Heart left ventricle (tissue), 16 donors: Measurements from ENCODE around the gene NFE2L3. TPM values are rescaled to one million over a fixed set of nuclear protein-coding genes. Genes with fewer than 3 reads are reported as not detected.
"Not testable (repeated sequence)": the region's sequence is repeated elsewhere in the genome, so short reads cannot be mapped to it uniquely, and the experiment has no call there.

Experiments
- ATAC-seq, 4 donors: fragments of 200-7000 bp; cut with Tn5 transposase; one replicate each; pipeline ENCODE4 v1.9.1; 2020 to 2022; ENCODE audit warnings: moderate library complexity in 4 of 4, mild to moderate bottlenecking in 3 of 4, moderate number of reproducible peaks in 1 of 4
- DNase-seq, 5 donors: peaks; one replicate each; pipeline ENCODE4 v3.0.0-alpha.2; 2020
- H3K27ac ChIP-seq, 12 donors: fragments of 200-600 bp; sonication (generic) in 4 of 12; one replicate each; pipeline versions ENCODE4 v1.5.0 to v1.8.0; 2016 to 2022; ENCODE audit warnings: mild to moderate bottlenecking in 2 of 12
- H3K27me3 ChIP-seq, 9 donors: fragments of 200-600 bp; sonication (generic) in 2 of 9; one replicate each; pipeline versions ENCODE4 v1.5.1 to v1.8.0; 2016 to 2022; ENCODE audit warnings: mild to moderate bottlenecking in 3 of 9
- H3K36me3 ChIP-seq, 9 donors: fragments of 200-600 bp; sonication (generic) in 2 of 9; one replicate each; pipeline versions ENCODE4 v1.5.0 to v1.8.0; 2018 to 2022; ENCODE audit warnings: mild to moderate bottlenecking in 2 of 9
- H3K4me1 ChIP-seq, 12 donors: fragments of 200-600 bp; sonication (generic) in 4 of 12; one replicate each; pipeline versions ENCODE4 v1.5.0 to v1.8.0; 2016 to 2022; ENCODE audit warnings: mild to moderate bottlenecking in 3 of 12
- H3K4me3 ChIP-seq, 12 donors: fragments of 200-600 bp; sonication (generic) in 4 of 12; one replicate each; pipeline versions ENCODE4 v1.5.0 to v1.8.0; 2017 to 2022; ENCODE audit warnings: mild to moderate bottlenecking in 9 of 12, moderate library complexity in 4 of 12
- H3K9me3 ChIP-seq, 12 donors: fragments of 200-600 bp; sonication (generic) in 4 of 12; one replicate each; pipeline versions ENCODE4 v1.5.0 to v1.8.0; 2016 to 2022; ENCODE audit warnings: mild to moderate bottlenecking in 1 of 12
- POLR2A ChIP-seq, 2 donors: fragments of 450-650 bp; IDR thresholded peaks; one replicate each; pipeline ENCODE4 v1.6.1; 2017; ENCODE audit warnings: antibody characterized with exemption in 2 of 2, mild to moderate bottlenecking in 2 of 2, moderate library complexity in 2 of 2
- WGBS, 4 donors: extraction: QIAGEN DNeasy Blood & Tissue Kit in 2 of 4; methylation state at CpG; one replicate each; pipeline versions ENCODE4 v1.1.5 to v1.1.7; 2013 to 2018; 5-methylcytosine and 5-hydroxymethylcytosine counted together
- intact Hi-C, 10 donors: fragments of 100-400 bp; cut with DNase I; formaldehyde crosslinking; loops; one replicate each; pipeline versions ENCODE4 v1.11.1 to v1.14.2; 2022
- polyA plus RNA-seq, 2 donors: library from polyadenylated mRNA; stranded (reverse); fragments of 200-250 nt; gene quantifications; one replicate each; pipeline ENCODE4 v1.2.3, GENCODE V29; 2013
- total RNA-seq, 9 donors: library from RNA; depleted of rRNA in 2 of 9; stranded (reverse); fragments of >200 nt in 2 of 9; fragmentation: NEBNext Ultra II Directional in 3 of 9; extraction: Animal tissue kit (Norgen Biotek cat#: 25700) in 3 of 9; gene quantifications; one replicate each; pipeline versions ENCODE4 v1.1.0 to v1.2.4, GENCODE V29; 2016 to 2023
- TF ChIP-seq, protein P1 (sequence below), 12 donors: fragments of 200-600 bp; sonication (generic) in 4 of 12; IDR thresholded peaks; one replicate each; pipeline versions ENCODE4 v1.5.0 to v1.8.0; 2018 to 2022; ENCODE audit warnings: antibody characterized with exemption in 12 of 12, mild to moderate bottlenecking in 5 of 12
- donor health status: ischemic (EF 13 %, LVEDD 7.1; RV severe dilation, severe dysfunction).
- donor health status: healthy with polysubstance abuse.
- donor health status: DM: no; HTN: yes; CAD: no.
- donor health status: DM: no; HTN: no; CAD: no.
- donor health status: ischemic (EF 25% LVEDD 6.9; RV normal size, moderate dysfunction).
- donor health status: ischemic (EF 25% LVEDD 5.7; RV mildly dilated, moderate dysfunction).
- donor health status: healthy.
- donor health status: DM: yes; HTN: yes; CAD: no.
- donor health status: ischemic (EF 35%, LVEDD 5.7; RV mildly dilated, moderate dysfunction).
- donor health status: nonischemic (EF 11% LVEDD 7.7; RV severe dilation, severe dysfunction).
- donor health status: DM: yes; HTN: yes; CAD: no.
- donor health status: PGD.
- donor health status: ischemic (EF 29% LVEDD 5.4; RV normal size, mild dysfunction).
- donor health status: nonischemic (EF 23%, LVEDD 6.1; RV moderate dilation, normal function).

Gene NFE2L3
- total and polyA plus RNA-seq, 11 donors, result 0.75 to 5.6 (median 1.8) TPM

DNA sequence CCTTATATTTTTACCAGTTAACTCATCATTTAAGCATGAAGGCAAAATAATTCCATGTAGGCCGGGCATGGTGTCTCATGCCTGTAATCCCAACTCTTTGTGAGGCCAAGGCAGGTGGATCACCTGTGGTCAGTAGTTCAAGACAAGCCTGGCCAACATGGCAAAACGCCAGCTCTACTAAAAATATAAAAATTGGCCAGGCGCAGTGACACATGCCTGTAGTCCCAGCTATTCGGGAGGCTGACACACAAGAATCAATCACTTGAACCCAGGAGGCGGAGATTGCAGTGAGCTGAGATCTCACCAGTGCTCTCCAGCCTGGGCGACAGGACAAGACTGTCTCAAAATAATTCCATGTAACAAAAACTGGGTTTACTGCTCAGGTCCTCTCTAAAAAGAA is 30.3 kb downstream of the NFE2L3 start:
- peak in 1 of 5 donors; percentile 32 for DNase-seq
- H3K36me3 ChIP-seq, result peaks cover 0 to 37% (median 21%) of the 10 kb centered on the region in 9 donors
- 52 to 62% (median 55%) methylated on average over 6 of the region's 6 CpGs for WGBS, 4 donors

DNA sequence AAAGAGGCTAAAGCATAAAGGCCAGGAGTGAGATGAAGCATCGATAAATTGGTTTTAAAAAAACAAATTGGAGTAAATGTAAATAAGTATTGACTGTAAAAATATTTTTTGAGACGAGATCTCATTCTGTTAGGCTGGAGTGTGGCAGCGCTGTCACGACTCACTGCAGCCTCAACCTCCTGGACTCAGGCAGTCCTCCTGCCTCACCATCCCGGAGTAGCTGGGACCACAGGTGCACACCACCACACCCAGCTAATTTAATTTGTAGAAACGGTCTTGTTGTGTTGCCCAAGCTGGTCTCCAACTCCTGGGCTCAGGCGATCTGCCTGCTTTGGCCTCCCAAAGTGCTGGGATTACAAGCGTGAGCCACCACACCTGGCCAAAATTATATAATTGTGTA is 30.7 kb downstream of the NFE2L3 start:
- peaks cover 0 to 62% (median 19%) of the 10 kb centered on the region in 12 donors for H3K4me1 ChIP-seq
- no peak for DNase-seq
- H3K27me3 ChIP-seq, result no peaks in the 10 kb centered on the region
- 85% methylated on average over 8 of the region's 8 CpGs for WGBS, 4 donors
- H3K9me3 ChIP-seq, result no peaks in the 10 kb centered on the region
- ATAC-seq, result peak in 2 of 4 donors; percentile 5 to 6
- peak overlapping the region in 1 of 12 donors; percentile 52 for H3K27ac ChIP-seq
- no peak overlapping the region for H3K4me3 ChIP-seq
- TF ChIP-seq POLR2A (IDR thresholded peaks at IDR 0.05), result no peak
- TF ChIP-seq, protein P1, sequence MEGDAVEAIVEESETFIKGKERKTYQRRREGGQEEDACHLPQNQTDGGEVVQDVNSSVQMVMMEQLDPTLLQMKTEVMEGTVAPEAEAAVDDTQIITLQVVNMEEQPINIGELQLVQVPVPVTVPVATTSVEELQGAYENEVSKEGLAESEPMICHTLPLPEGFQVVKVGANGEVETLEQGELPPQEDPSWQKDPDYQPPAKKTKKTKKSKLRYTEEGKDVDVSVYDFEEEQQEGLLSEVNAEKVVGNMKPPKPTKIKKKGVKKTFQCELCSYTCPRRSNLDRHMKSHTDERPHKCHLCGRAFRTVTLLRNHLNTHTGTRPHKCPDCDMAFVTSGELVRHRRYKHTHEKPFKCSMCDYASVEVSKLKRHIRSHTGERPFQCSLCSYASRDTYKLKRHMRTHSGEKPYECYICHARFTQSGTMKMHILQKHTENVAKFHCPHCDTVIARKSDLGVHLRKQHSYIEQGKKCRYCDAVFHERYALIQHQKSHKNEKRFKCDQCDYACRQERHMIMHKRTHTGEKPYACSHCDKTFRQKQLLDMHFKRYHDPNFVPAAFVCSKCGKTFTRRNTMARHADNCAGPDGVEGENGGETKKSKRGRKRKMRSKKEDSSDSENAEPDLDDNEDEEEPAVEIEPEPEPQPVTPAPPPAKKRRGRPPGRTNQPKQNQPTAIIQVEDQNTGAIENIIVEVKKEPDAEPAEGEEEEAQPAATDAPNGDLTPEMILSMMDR (IDR thresholded peaks at IDR 0.05), result no peak
- intact Hi-C loops, result no loop called here
- H3K36me3 ChIP-seq, result peaks cover 0 to 41% (median 25%) of the 10 kb centered on the region in 9 donors

More for the DNA sequence above, 30.3 kb downstream of the NFE2L3 start:
- no peak overlapping the region for H3K4me3 ChIP-seq
- no peaks in the 10 kb centered on the region for H3K27me3 ChIP-seq
- intact Hi-C loops, result no loop called here
- peaks cover 0 to 58% (median 19%) of the 10 kb centered on the region in 12 donors for H3K4me1 ChIP-seq
- H3K9me3 ChIP-seq, result no peaks in the 10 kb centered on the region
- TF ChIP-seq POLR2A (IDR thresholded peaks at IDR 0.05), result no peak
- TF ChIP-seq, protein P1 (IDR thresholded peaks at IDR 0.05), result no peak
- peak in 2 of 4 donors; percentile 6 to 10 for ATAC-seq
- H3K27ac ChIP-seq, result peak overlapping the region in 1 of 12 donors; percentile 52

DNA sequence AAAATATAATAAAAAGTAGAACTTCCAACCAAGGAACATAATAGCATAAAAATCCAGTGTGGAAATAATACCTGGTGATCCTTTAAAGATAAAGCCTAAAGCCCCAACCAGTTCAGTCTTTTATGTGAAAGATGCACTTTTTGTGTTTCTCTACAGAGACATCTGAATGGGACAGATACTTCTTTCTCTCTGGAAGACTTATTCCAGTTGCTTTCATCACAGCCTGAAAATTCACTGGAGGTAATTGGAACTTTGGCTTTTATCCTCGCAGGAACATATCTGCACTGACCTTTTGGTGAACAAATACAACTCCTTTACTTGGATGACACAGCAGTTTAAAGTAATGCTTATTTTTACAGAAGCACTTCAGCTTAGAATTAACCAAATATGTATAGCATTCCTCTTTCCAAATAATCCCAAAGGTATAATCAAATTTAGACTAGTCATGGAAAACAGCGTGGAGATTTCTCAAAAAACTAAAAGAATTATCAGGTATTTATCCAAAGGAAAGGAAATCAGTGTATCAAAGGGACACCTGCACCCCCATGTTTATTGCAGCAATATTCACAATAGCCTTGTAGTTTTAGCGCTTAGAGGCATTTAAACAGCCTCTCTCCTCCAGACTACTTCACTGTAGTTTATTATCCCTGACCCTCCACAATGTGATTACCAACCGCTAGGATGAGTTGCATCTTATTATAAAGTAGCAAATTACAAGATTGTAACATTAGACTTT is 31.7 kb downstream of the NFE2L3 start:
- TF ChIP-seq, protein P1 (IDR thresholded peaks at IDR 0.05), result no peak
- TF ChIP-seq POLR2A (IDR thresholded peaks at IDR 0.05), result no peak
- ATAC-seq, result no peak

DNA sequence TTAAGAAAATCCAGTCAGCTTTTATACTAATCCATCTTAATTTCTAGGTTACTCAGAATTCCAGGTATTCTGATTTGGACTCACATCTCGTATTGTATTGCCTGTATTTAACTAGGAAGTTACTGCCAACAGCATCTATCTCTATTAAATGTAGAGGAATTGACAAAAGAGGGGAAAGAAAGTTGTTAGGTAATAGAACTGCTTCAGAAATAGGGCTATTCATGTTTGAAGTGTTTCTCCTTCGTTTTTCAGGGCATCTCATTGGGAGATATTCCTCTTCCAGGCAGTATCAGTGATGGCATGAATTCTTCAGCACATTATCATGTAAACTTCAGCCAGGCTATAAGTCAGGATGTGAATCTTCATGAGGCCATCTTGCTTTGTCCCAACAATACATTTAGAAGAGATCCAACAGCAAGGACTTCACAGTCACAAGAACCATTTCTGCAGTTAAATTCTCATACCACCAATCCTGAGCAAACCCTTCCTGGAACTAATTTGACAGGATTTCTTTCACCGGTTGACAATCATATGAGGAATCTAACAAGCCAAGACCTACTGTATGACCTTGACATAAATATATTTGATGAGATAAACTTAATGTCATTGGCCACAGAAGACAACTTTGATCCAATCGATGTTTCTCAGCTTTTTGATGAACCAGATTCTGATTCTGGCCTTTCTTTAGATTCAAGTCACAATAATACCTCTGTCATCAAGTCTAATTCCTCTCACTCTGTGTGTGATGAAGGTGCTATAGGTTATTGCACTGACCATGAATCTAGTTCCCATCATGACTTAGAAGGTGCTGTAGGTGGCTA is 32.5 kb downstream of the NFE2L3 start:
- peaks cover 0 to 59% (median 43%) of the 10 kb centered on the region in 9 donors for H3K36me3 ChIP-seq
- intact Hi-C loops, DNase-seq, H3K4me3 ChIP-seq, H3K27me3 ChIP-seq, H3K9me3 ChIP-seq, ATAC-seq: not testable (repeated sequence)
- 74 to 81% (median 78%) methylated on average over 4 of the region's 4 CpGs for WGBS, 4 donors
- peak overlapping the region in 4 of 12 donors; percentile 26 to 52 (median 34) for H3K27ac ChIP-seq
- H3K4me1 ChIP-seq, result peaks cover 0 to 74% (median 19%) of the 10 kb centered on the region in 12 donors

More for the DNA sequence above, 31.7 kb downstream of the NFE2L3 start:
- H3K4me1 ChIP-seq, result peaks cover 0 to 70% (median 19%) of the 10 kb centered on the region in 12 donors
- no peak for DNase-seq
- no peaks in the 10 kb centered on the region for H3K27me3 ChIP-seq
- intact Hi-C loops, result no loop called here
- no peak overlapping the region for H3K4me3 ChIP-seq
- peaks cover 0 to 51% (median 35%) of the 10 kb centered on the region in 9 donors for H3K36me3 ChIP-seq
- H3K27ac ChIP-seq, result peak overlapping the region in 6 of 12 donors; percentile 4 to 52 (median 27)
- 65 to 81% (median 68%) methylated on average over 4 of the region's 4 CpGs for WGBS, 4 donors
- no peaks in the 10 kb centered on the region for H3K9me3 ChIP-seq
